ENCODE measurements around the gene AGBL1. TPM values are rescaled to one million over a fixed set of nuclear protein-coding genes. Genes with fewer than 3 reads are reported as not detected.

AGBL1 gene
- polyA plus RNA-seq, 4 donors, result 0.01 to 0.04 TPM; not detected in 2

GRCh38 chr15:86135041-86135440, 55.4 kb downstream of the AGBL1 start:
- Histone ChIP-seq H3K36me3 (ENCODE audit: control insufficient read depth in 3 of 3, insufficient read depth in 2 of 3, low read depth in 1 of 3, low read length in 3 of 3) (no peaks in the 10 kb centered on the region), H3K9me3 (ENCODE audit: control insufficient read depth in 2 of 2, insufficient read depth in 1 of 2, low read depth in 1 of 2, low read length in 1 of 2) (no peaks in the 10 kb centered on the region), H3K4me1 (ENCODE audit: control insufficient read depth in 3 of 3, insufficient read depth in 2 of 3, low read depth in 1 of 3, low read length in 2 of 3) (no peaks in the 10 kb centered on the region), H3K4me3 (ENCODE audit: low read depth in 1 of 3, low read length in 3 of 3) (no peak overlapping the region), H3K27me3 (ENCODE audit: control insufficient read depth in 3 of 3, insufficient read depth in 3 of 3, low read length in 3 of 3) (no peaks in the 10 kb centered on the region), H3K27ac (ENCODE audit: low read depth in 1 of 3, low read length in 2 of 3) (no peak overlapping the region)
- DNase-seq, result no peak
- no peak for FAIRE-seq
- 46 to 75% (median 58%) methylated on average over 6 of the region's 6 CpGs for WGBS, 3 donors

- FAIRE-seq (no peak), DNase-seq (no peak)
- Histone ChIP-seq H3K9me3 (ENCODE audit: control insufficient read depth in 2 of 2, insufficient read depth in 1 of 2, low read depth in 1 of 2, low read length in 1 of 2) (no peaks in the 10 kb centered on the region), H3K27ac (ENCODE audit: low read depth in 1 of 3, low read length in 2 of 3) (no peak overlapping the region), H3K36me3 (ENCODE audit: control insufficient read depth in 3 of 3, insufficient read depth in 2 of 3, low read depth in 1 of 3, low read length in 3 of 3) (no peaks in the 10 kb centered on the region), H3K27me3 (ENCODE audit: control insufficient read depth in 3 of 3, insufficient read depth in 3 of 3, low read length in 3 of 3) (no peaks in the 10 kb centered on the region), H3K4me3 (ENCODE audit: low read depth in 1 of 3, low read length in 3 of 3) (no peak overlapping the region), H3K4me1 (ENCODE audit: control insufficient read depth in 3 of 3, insufficient read depth in 2 of 3, low read depth in 1 of 3, low read length in 2 of 3) (no peaks in the 10 kb centered on the region)
- WGBS, 3 donors, result 65 to 72% (median 66%) methylated on average over 2 of the region's 2 CpGs
Measured at GRCh38 chr15:86136861-86137260, 57.2 kb downstream of the AGBL1 start.

GRCh38 chr15:86138798-86139197, 59.1 kb downstream of the AGBL1 start:
- H3K4me1 ChIP-seq (ENCODE audit: control insufficient read depth in 3 of 3, insufficient read depth in 2 of 3, low read depth in 1 of 3, low read length in 2 of 3), result no peaks in the 10 kb centered on the region
- H3K4me3 ChIP-seq (ENCODE audit: low read depth in 1 of 3, low read length in 3 of 3), result no peak overlapping the region
- DNase-seq (no peak), FAIRE-seq (no peak)
- H3K27me3 ChIP-seq (ENCODE audit: control insufficient read depth in 3 of 3, insufficient read depth in 3 of 3, low read length in 3 of 3), result no peaks in the 10 kb centered on the region
- 62 to 73% (median 73%) methylated on average over 3 of the region's 3 CpGs for WGBS, 3 donors
- H3K36me3 ChIP-seq (ENCODE audit: control insufficient read depth in 3 of 3, insufficient read depth in 2 of 3, low read depth in 1 of 3, low read length in 3 of 3), result no peaks in the 10 kb centered on the region
- H3K27ac ChIP-seq (ENCODE audit: low read depth in 1 of 3, low read length in 2 of 3), result no peak overlapping the region
- H3K9me3 ChIP-seq (ENCODE audit: control insufficient read depth in 2 of 2, insufficient read depth in 1 of 2, low read depth in 1 of 2, low read length in 1 of 2), result peaks cover 0 to 2% of the 10 kb centered on the region in 2 donors

GRCh38 chr15:86139828-86140227, 60.2 kb downstream of the AGBL1 start:
- 60 to 71% (median 70%) methylated on average over 9 of the region's 9 CpGs for WGBS, 3 donors
- H3K27ac ChIP-seq (ENCODE audit: low read depth in 1 of 3, low read length in 2 of 3), result no peak overlapping the region
- no peaks in the 10 kb centered on the region for H3K27me3 ChIP-seq (ENCODE audit: control insufficient read depth in 3 of 3, insufficient read depth in 3 of 3, low read length in 3 of 3)
- no peak for DNase-seq
- H3K4me1 ChIP-seq (ENCODE audit: control insufficient read depth in 3 of 3, insufficient read depth in 2 of 3, low read depth in 1 of 3, low read length in 2 of 3), result no peaks in the 10 kb centered on the region
- no peaks in the 10 kb centered on the region for H3K36me3 ChIP-seq (ENCODE audit: control insufficient read depth in 3 of 3, insufficient read depth in 2 of 3, low read depth in 1 of 3, low read length in 3 of 3)
- H3K4me3 ChIP-seq (ENCODE audit: low read depth in 1 of 3, low read length in 3 of 3), result no peak overlapping the region
- H3K9me3 ChIP-seq (ENCODE audit: control insufficient read depth in 2 of 2, insufficient read depth in 1 of 2, low read depth in 1 of 2, low read length in 1 of 2), result peaks cover 0 to 3% of the 10 kb centered on the region in 2 donors
- no peak for FAIRE-seq

GRCh38 chr15:86154705-86155104, 75.0 kb downstream of the AGBL1 start:
- no peaks in the 10 kb centered on the region for H3K36me3 ChIP-seq (ENCODE audit: control insufficient read depth in 3 of 3, insufficient read depth in 2 of 3, low read depth in 1 of 3, low read length in 3 of 3)
- no peak for FAIRE-seq
- 32 to 49% (median 44%) methylated on average over 1 of the region's 1 CpG for WGBS, 3 donors

GRCh38 chr15:86155551-86155950, 75.9 kb downstream of the AGBL1 start:
- Histone ChIP-seq H3K9me3 (ENCODE audit: control insufficient read depth in 2 of 2, insufficient read depth in 1 of 2, low read depth in 1 of 2, low read length in 1 of 2) (no peaks in the 10 kb centered on the region), H3K4me3 (ENCODE audit: low read depth in 1 of 3, low read length in 3 of 3) (no peak overlapping the region), H3K36me3 (ENCODE audit: control insufficient read depth in 3 of 3, insufficient read depth in 2 of 3, low read depth in 1 of 3, low read length in 3 of 3) (no peaks in the 10 kb centered on the region), H3K27ac (ENCODE audit: low read depth in 1 of 3, low read length in 2 of 3) (no peak overlapping the region), H3K4me1 (ENCODE audit: control insufficient read depth in 3 of 3, insufficient read depth in 2 of 3, low read depth in 1 of 3, low read length in 2 of 3) (no peaks in the 10 kb centered on the region), H3K27me3 (ENCODE audit: control insufficient read depth in 3 of 3, insufficient read depth in 3 of 3, low read length in 3 of 3) (no peaks in the 10 kb centered on the region)
- DNase-seq (no peak), FAIRE-seq (no peak)
- 34 to 59% (median 41%) methylated on average over 3 of the region's 3 CpGs for WGBS, 3 donors

More at GRCh38 chr15:86154705-86155104, 75.0 kb downstream of the AGBL1 start:
- no peaks in the 10 kb centered on the region for H3K4me1 ChIP-seq (ENCODE audit: control insufficient read depth in 3 of 3, insufficient read depth in 2 of 3, low read depth in 1 of 3, low read length in 2 of 3)
- no peak overlapping the region for H3K4me3 ChIP-seq (ENCODE audit: low read depth in 1 of 3, low read length in 3 of 3)
- H3K27me3 ChIP-seq (ENCODE audit: control insufficient read depth in 3 of 3, insufficient read depth in 3 of 3, low read length in 3 of 3), result no peaks in the 10 kb centered on the region
- DNase-seq, result no peak
- H3K9me3 ChIP-seq (ENCODE audit: control insufficient read depth in 2 of 2, insufficient read depth in 1 of 2, low read depth in 1 of 2, low read length in 1 of 2), result no peaks in the 10 kb centered on the region
- no peak overlapping the region for H3K27ac ChIP-seq (ENCODE audit: low read depth in 1 of 3, low read length in 2 of 3)

- 77 to 81% (median 80%) methylated on average over 6 of the region's 6 CpGs for WGBS, 3 donors
- DNase-seq, result no peak
Measured at GRCh38 chr15:86157606-86158293, 78.1 kb downstream of the AGBL1 start.

GRCh38 chr15:86159468-86159867, 79.8 kb downstream of the AGBL1 start:
- no peaks in the 10 kb centered on the region for H3K9me3 ChIP-seq (ENCODE audit: control insufficient read depth in 2 of 2, insufficient read depth in 1 of 2, low read depth in 1 of 2, low read length in 1 of 2)
- no peak overlapping the region for H3K27ac ChIP-seq (ENCODE audit: low read depth in 1 of 3, low read length in 2 of 3)
- 75 to 82% (median 81%) methylated on average over 3 of the region's 3 CpGs for WGBS, 3 donors
- H3K4me3 ChIP-seq (ENCODE audit: low read depth in 1 of 3, low read length in 3 of 3), result no peak overlapping the region
- H3K36me3 ChIP-seq (ENCODE audit: control insufficient read depth in 3 of 3, insufficient read depth in 2 of 3, low read depth in 1 of 3, low read length in 3 of 3), result no peaks in the 10 kb centered on the region
- DNase-seq, result no peak
- H3K4me1 ChIP-seq (ENCODE audit: control insufficient read depth in 3 of 3, insufficient read depth in 2 of 3, low read depth in 1 of 3, low read length in 2 of 3), result no peaks in the 10 kb centered on the region
- H3K27me3 ChIP-seq (ENCODE audit: control insufficient read depth in 3 of 3, insufficient read depth in 3 of 3, low read length in 3 of 3), result no peaks in the 10 kb centered on the region
- no peak for FAIRE-seq

More at GRCh38 chr15:86157606-86158293, 78.1 kb downstream of the AGBL1 start:
- H3K27me3 ChIP-seq (ENCODE audit: control insufficient read depth in 3 of 3, insufficient read depth in 3 of 3, low read length in 3 of 3), result no peaks in the 10 kb centered on the region
- H3K27ac ChIP-seq (ENCODE audit: low read depth in 1 of 3, low read length in 2 of 3), result no peak overlapping the region
- no peaks in the 10 kb centered on the region for H3K4me1 ChIP-seq (ENCODE audit: control insufficient read depth in 3 of 3, insufficient read depth in 2 of 3, low read depth in 1 of 3, low read length in 2 of 3)
- H3K4me3 ChIP-seq (ENCODE audit: low read depth in 1 of 3, low read length in 3 of 3), result no peak overlapping the region
- FAIRE-seq, result no peak
- no peaks in the 10 kb centered on the region for H3K9me3 ChIP-seq (ENCODE audit: control insufficient read depth in 2 of 2, insufficient read depth in 1 of 2, low read depth in 1 of 2, low read length in 1 of 2)
- H3K36me3 ChIP-seq (ENCODE audit: control insufficient read depth in 3 of 3, insufficient read depth in 2 of 3, low read depth in 1 of 3, low read length in 3 of 3), result no peaks in the 10 kb centered on the region

GRCh38 chr15:86161250-86161649, 81.6 kb downstream of the AGBL1 start:
- Histone ChIP-seq H3K27ac (ENCODE audit: low read depth in 1 of 3, low read length in 2 of 3) (no peak overlapping the region), H3K36me3 (ENCODE audit: control insufficient read depth in 3 of 3, insufficient read depth in 2 of 3, low read depth in 1 of 3, low read length in 3 of 3) (no peaks in the 10 kb centered on the region), H3K4me3 (ENCODE audit: low read depth in 1 of 3, low read length in 3 of 3) (no peak overlapping the region), H3K9me3 (ENCODE audit: control insufficient read depth in 2 of 2, insufficient read depth in 1 of 2, low read depth in 1 of 2, low read length in 1 of 2) (no peaks in the 10 kb centered on the region), H3K27me3 (ENCODE audit: control insufficient read depth in 3 of 3, insufficient read depth in 3 of 3, low read length in 3 of 3) (no peaks in the 10 kb centered on the region), H3K4me1 (ENCODE audit: control insufficient read depth in 3 of 3, insufficient read depth in 2 of 3, low read depth in 1 of 3, low read length in 2 of 3) (no peaks in the 10 kb centered on the region)
- DNase-seq (no peak), FAIRE-seq (no peak)
- 65 to 80% (median 69%) methylated on average over 5 of the region's 5 CpGs for WGBS, 3 donors
